NB4 (cell line): ENCODE results near the gene IL20.

Experiments
- DNase-seq: peaks from one replicate; pipeline ENCODE4 v3.0.0; 2010; ENCODE audit warnings: low read depth
- H3K4me3 ChIP-seq: one replicate; pipeline ENCODE4 v1.5.1; 2011; ENCODE audit warnings: mild to moderate bottlenecking, low read depth, low read length, moderate library complexity
- MYC ChIP-seq: IDR thresholded peaks from 2 replicates; pipeline ENCODE4 v1.6.1; 2011; ENCODE audit warnings: low read depth, low read length
- POLR2A ChIP-seq: IDR thresholded peaks from 2 replicates; pipeline ENCODE4 v1.6.1; 2011; ENCODE audit warnings: mild to moderate bottlenecking; ENCODE audit not compliant: insufficient read length; ENCODE audit errors: extremely low read depth
- TF ChIP-seq, protein P1 (sequence below): IDR thresholded peaks from one replicate; pipeline ENCODE4 v1.5.1; 2012; ENCODE audit warnings: low read depth, low read length
- TF ChIP-seq, protein P2 (sequence below): IDR thresholded peaks from 2 replicates; pipeline ENCODE4 v1.6.1; 2011; ENCODE audit warnings: low read depth, low read length

The IL20 gene

DNA sequence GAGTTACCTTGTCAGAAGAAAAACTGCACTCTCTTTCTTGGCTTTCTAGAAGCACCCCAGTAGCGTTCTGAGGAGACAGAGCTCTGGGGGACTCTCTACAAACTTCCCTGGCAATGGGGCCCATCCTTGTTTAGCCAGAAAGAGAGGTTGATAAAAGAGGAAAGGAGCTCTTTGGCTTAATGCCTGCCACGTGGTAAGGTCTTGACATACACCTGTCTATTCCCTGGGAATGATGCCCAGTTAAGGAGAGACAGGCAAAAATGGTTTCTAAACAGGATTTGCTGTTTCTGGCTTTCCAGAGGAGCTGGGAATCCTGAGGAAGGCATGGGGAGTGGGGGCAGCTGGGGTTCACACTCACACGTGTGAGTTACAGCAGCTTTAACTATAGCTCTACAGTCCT lies 30.2 kb upstream of the IL20 start:
- TF ChIP-seq, protein P1, sequence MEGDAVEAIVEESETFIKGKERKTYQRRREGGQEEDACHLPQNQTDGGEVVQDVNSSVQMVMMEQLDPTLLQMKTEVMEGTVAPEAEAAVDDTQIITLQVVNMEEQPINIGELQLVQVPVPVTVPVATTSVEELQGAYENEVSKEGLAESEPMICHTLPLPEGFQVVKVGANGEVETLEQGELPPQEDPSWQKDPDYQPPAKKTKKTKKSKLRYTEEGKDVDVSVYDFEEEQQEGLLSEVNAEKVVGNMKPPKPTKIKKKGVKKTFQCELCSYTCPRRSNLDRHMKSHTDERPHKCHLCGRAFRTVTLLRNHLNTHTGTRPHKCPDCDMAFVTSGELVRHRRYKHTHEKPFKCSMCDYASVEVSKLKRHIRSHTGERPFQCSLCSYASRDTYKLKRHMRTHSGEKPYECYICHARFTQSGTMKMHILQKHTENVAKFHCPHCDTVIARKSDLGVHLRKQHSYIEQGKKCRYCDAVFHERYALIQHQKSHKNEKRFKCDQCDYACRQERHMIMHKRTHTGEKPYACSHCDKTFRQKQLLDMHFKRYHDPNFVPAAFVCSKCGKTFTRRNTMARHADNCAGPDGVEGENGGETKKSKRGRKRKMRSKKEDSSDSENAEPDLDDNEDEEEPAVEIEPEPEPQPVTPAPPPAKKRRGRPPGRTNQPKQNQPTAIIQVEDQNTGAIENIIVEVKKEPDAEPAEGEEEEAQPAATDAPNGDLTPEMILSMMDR: no peak
- TF ChIP-seq, protein P2, sequence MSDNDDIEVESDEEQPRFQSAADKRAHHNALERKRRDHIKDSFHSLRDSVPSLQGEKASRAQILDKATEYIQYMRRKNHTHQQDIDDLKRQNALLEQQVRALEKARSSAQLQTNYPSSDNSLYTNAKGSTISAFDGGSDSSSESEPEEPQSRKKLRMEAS: no peak
- TF ChIP-seq MYC (no peak), POLR2A (no peak)
- no peak overlapping the region for H3K4me3 ChIP-seq
- DNase-seq: no peak

DNA sequence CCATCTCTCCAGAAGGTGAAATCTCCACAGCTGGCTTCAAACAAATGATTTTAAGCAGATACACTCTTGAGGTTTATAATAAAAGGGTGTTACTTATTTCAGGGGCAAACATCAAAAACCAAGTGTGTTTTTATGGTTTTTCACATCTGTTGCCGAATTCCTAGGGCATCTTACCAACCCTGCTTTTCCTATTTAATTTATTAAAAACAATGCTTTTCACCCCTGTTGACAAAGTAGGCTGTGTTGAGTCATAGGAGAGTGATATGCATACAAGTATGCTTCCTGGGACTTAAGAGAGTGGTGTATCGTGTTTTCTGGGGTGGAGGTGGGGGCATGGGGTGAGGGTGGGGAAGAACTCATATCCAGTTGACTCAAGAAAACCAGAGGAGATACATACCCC lies 29.3 kb upstream of the IL20 start:
- TF ChIP-seq, protein P1: no peak
- no peak for TF ChIP-seq MYC
- H3K4me3 ChIP-seq: no peak overlapping the region
- no peak for DNase-seq

- TF ChIP-seq, protein P1: no peak
- TF ChIP-seq, protein P2: no peak
- TF ChIP-seq MYC: no peak
- no peak for TF ChIP-seq POLR2A
- no peak overlapping the region for H3K4me3 ChIP-seq
- DNase-seq: no peak
Observed at GRCh38 chr1:206839006-206839560, 26.3 kb upstream of the IL20 start.

DNA sequence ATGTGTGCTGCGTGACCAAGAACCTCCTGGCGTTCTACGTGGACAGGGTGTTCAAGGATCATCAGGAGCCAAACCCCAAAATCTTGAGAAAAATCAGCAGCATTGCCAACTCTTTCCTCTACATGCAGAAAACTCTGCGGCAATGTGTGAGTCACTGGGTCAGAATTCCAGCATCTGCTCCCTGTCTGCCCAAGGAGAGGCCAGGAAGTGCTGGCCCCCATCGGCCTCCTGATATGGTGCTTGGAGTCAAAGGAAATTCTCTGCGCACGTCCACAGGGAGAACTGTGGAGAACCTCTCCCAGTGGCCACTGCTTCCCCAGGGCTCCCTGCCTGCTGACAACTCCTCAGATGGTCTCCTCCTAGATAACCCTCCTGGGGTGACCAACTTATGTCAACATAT lies 25.6 kb upstream of the IL20 start:
- no peak overlapping the region for H3K4me3 ChIP-seq
- DNase-seq: no peak
- no peak for TF ChIP-seq POLR2A
- no peak for TF ChIP-seq MYC
- TF ChIP-seq, protein P2: no peak
- TF ChIP-seq, protein P1: no peak

DNA sequence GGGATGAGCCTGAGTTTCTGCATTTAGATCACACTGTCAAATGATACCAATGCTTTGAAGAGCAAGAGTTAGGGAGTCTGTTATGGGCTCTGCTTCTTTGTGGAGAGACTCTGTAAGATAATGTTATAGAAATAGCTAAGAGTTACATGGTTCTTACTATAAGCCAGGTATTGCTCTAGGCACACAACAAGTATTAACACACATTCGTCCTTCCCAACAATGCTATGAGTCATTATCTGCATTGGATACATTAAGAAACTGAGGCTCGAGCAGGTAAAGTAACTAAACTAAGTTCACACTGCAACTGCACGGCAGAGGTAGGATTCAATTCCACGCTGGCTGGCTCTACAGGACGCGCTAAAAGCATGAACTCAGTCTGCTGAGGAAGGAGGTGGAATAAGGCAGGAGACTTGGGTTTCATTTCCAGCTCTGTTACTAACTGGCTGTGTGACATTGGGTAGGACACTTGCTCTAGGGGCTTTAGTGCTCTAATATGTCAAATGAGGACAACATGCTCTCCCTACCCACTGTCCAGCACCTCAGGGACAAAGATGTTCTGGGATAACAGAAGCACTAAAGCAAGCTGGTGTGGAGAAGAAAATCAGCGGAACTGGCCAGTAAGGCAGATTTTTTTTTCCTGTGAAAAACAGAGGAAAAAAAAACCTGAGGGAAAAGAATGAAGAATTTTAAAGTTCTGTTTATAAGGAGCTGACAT lies 23.7 kb upstream of the IL20 start:
- DNase-seq: no peak
- TF ChIP-seq, protein P1: no peak
- TF ChIP-seq POLR2A (no peak), MYC (no peak)
- TF ChIP-seq, protein P2: no peak
- no peak overlapping the region for H3K4me3 ChIP-seq

DNA sequence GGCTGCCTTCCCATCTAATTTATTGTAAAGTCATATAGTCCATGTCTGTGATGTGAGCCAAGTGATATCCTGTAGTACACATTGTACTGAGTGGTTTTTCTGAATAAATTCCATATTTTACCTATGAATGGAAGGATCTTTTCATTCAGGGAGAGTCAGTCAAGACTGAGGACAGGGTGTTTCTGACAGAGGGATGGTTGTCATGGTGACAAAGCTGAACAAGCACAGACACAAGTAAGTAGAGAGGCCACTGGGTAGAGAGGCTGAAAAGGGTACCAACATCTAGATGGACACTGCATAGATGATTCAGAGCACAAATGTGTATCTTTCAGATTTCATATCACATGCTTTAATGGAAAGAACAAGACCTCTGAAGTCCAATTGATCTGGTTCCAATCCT lies 22.6 kb upstream of the IL20 start:
- DNase-seq: no peak
- H3K4me3 ChIP-seq: no peak overlapping the region
- TF ChIP-seq, protein P1: no peak
- TF ChIP-seq MYC: no peak
- TF ChIP-seq, protein P2: no peak
- no peak for TF ChIP-seq POLR2A
